Measurements from ENCODE around the gene PACS1. TPM values are rescaled to one million over a fixed set of nuclear protein-coding genes. Genes with fewer than 3 reads are reported as not detected.

The PACS1 gene
- polyA plus RNA-seq, 1 donor (not counting 4 experiments of a cell fraction or from before 2014, with no cell fraction given) = 14.9 TPM

DNA sequence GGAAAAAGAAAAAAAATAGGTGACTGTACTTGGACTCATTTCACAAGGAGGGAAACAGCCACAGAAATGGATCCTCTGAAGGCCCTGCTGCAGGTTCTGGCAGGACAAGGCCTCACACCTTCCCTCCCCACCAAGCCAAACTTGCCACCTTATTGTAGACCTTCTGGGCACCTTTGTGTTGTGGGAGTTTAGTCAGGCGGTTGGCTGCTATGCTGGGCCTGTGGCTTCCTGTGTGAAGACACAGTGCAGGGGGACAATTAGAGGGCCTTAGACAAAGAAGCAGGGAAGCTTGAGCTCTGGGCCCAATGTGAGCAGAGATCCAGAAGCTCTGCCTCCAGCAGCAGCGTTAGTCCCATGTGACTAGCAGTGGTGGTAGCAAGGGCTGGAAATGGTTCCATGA, 202.5 kb downstream of the PACS1 start:
- FAIRE-seq (no peak), DNase-seq (ENCODE audit: low read depth, low spot score) (no peak)
- H2AFZ ChIP-seq (ENCODE audit: control insufficient read depth, low read length) = no peak overlapping the region
- H3K4me2 ChIP-seq (ENCODE audit: control insufficient read depth, extremely low read depth, insufficient read depth, low read depth, low read length) = no peak overlapping the region
- H3K9me1 ChIP-seq (ENCODE audit: control insufficient read depth, extremely low read depth, insufficient read depth, low read length) = no peaks in the 10 kb centered on the region
- TF ChIP-seq EZH2 (IDR thresholded peaks at IDR 0.05; ENCODE audit: low read length) = no peak
- TF ChIP-seq, protein P1, sequence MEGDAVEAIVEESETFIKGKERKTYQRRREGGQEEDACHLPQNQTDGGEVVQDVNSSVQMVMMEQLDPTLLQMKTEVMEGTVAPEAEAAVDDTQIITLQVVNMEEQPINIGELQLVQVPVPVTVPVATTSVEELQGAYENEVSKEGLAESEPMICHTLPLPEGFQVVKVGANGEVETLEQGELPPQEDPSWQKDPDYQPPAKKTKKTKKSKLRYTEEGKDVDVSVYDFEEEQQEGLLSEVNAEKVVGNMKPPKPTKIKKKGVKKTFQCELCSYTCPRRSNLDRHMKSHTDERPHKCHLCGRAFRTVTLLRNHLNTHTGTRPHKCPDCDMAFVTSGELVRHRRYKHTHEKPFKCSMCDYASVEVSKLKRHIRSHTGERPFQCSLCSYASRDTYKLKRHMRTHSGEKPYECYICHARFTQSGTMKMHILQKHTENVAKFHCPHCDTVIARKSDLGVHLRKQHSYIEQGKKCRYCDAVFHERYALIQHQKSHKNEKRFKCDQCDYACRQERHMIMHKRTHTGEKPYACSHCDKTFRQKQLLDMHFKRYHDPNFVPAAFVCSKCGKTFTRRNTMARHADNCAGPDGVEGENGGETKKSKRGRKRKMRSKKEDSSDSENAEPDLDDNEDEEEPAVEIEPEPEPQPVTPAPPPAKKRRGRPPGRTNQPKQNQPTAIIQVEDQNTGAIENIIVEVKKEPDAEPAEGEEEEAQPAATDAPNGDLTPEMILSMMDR (optimal IDR thresholded peaks at IDR 0.05 in 1 of 3, IDR thresholded peaks at IDR 0.05 in 1 of 3, conservative IDR thresholded peaks at IDR 0.05 in 1 of 3; ENCODE audit: extremely low read depth in 1 of 3, insufficient read depth in 2 of 3, low read length in 3 of 3) = no peak
- H3K9me3 ChIP-seq (ENCODE audit: control insufficient read depth, low read depth, low read length) = no peaks in the 10 kb centered on the region
- peaks cover 9% of the 10 kb centered on the region for H3K4me1 ChIP-seq (ENCODE audit: control insufficient read depth, extremely low read depth, insufficient read depth, low read length)
- H3K36me3 ChIP-seq (ENCODE audit: control insufficient read depth in 2 of 2, extremely low read depth in 1 of 2, insufficient read depth in 2 of 2, low read length in 2 of 2) = peaks cover 30 to 38% of the 10 kb centered on the region in 2 experiments
- dilution Hi-C loops (cut with MboI; ENCODE audit: extremely low pct_ligation_motif_present, low sequenced_read_pairs) = no loop called here
- no peak overlapping the region for H3K9ac ChIP-seq (ENCODE audit: control insufficient read depth, extremely low read depth, insufficient read depth, low read length)
- H3K79me2 ChIP-seq (ENCODE audit: control insufficient read depth, insufficient read depth, low read length) = peaks cover 32% of the 10 kb centered on the region
- H3K4me3 ChIP-seq (ENCODE audit: control insufficient read depth in 2 of 3, extremely low read depth in 1 of 3, insufficient read depth in 2 of 3, low read depth in 1 of 3, low read length in 3 of 3) = no peak overlapping the region
- no peaks in the 10 kb centered on the region for H3K27me3 ChIP-seq (ENCODE audit: control insufficient read depth, extremely low read depth, insufficient read depth, low read length)
- no peak overlapping the region for H3K27ac ChIP-seq (ENCODE audit: control insufficient read depth, insufficient read depth, low read length)
- peaks cover 12% of the 10 kb centered on the region for H4K20me1 ChIP-seq (ENCODE audit: control insufficient read depth, extremely low read depth, insufficient read depth, low read length)

DNA sequence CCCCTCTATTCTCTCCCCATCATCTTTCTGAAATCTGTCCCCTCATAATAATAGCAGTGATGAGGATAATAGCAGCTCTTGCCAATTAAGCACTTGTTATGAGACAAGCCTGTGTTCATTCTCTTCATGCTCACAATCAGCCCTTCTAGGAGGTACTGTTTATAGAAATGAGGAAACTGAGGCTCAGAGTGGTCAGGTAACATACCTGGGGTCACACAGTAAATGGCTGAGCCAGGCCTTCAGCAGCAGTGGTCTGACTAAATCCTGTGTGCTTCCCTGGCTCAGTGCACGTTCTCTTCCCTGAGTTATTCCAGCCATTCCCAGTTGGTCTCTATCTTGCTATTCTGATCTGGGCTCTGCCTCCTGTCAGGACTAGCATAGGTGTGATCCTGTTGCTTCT, 204.1 kb downstream of the PACS1 start:
- DNase-seq (ENCODE audit: low read depth, low spot score) (no peak), FAIRE-seq (peak; percentile 29)
- Histone ChIP-seq H3K4me2 (ENCODE audit: control insufficient read depth, extremely low read depth, insufficient read depth, low read depth, low read length) (no peak overlapping the region), H4K20me1 (ENCODE audit: control insufficient read depth, extremely low read depth, insufficient read depth, low read length) (peaks cover 12% of the 10 kb centered on the region), H3K4me3 (ENCODE audit: control insufficient read depth in 2 of 3, extremely low read depth in 1 of 3, insufficient read depth in 2 of 3, low read depth in 1 of 3, low read length in 3 of 3) (no peak overlapping the region), H3K27ac (ENCODE audit: control insufficient read depth, insufficient read depth, low read length) (no peak overlapping the region), H3K36me3 (ENCODE audit: control insufficient read depth in 2 of 2, extremely low read depth in 1 of 2, insufficient read depth in 2 of 2, low read length in 2 of 2) (peaks cover 30 to 38% of the 10 kb centered on the region in 2 experiments), H3K9ac (ENCODE audit: control insufficient read depth, extremely low read depth, insufficient read depth, low read length) (no peak overlapping the region), H3K79me2 (ENCODE audit: control insufficient read depth, insufficient read depth, low read length) (peaks cover 27% of the 10 kb centered on the region), H3K4me1 (ENCODE audit: control insufficient read depth, extremely low read depth, insufficient read depth, low read length) (peaks cover 6% of the 10 kb centered on the region), H2AFZ (ENCODE audit: control insufficient read depth, low read length) (no peak overlapping the region), H3K27me3 (ENCODE audit: control insufficient read depth, extremely low read depth, insufficient read depth, low read length) (no peaks in the 10 kb centered on the region), H3K9me1 (ENCODE audit: control insufficient read depth, extremely low read depth, insufficient read depth, low read length) (no peaks in the 10 kb centered on the region), H3K9me3 (ENCODE audit: control insufficient read depth, low read depth, low read length) (no peaks in the 10 kb centered on the region)
- dilution Hi-C loops (cut with MboI; ENCODE audit: extremely low pct_ligation_motif_present, low sequenced_read_pairs) = no loop called here
- TF ChIP-seq, protein P1 (optimal IDR thresholded peaks at IDR 0.05 in 1 of 3, IDR thresholded peaks at IDR 0.05 in 1 of 3, conservative IDR thresholded peaks at IDR 0.05 in 1 of 3; ENCODE audit: extremely low read depth in 1 of 3, insufficient read depth in 2 of 3, low read length in 3 of 3) = no peak
- no peak for TF ChIP-seq EZH2 (IDR thresholded peaks at IDR 0.05; ENCODE audit: low read length)
